HEK293T (cell line): ENCODE measurements around the gene ITGB3.

ENCODE experiments used
- BHLHE40 ChIP-seq: fragments of 450-650 bp; IDR thresholded peaks from 2 replicates; pipeline ENCODE4 v1.6.1; 2016; ENCODE audit warnings: mild to moderate bottlenecking, moderate library complexity, borderline replicate concordance
- CTBP1 ChIP-seq: fragments of 450-650 bp; IDR thresholded peaks from 2 replicates; pipeline ENCODE4 v1.6.1; 2016; ENCODE audit warnings: borderline replicate concordance
- ELF4 ChIP-seq: fragments of 450-650 bp; IDR thresholded peaks from 2 replicates; pipeline ENCODE4 v1.6.1; 2017; ENCODE audit warnings: antibody characterized with exemption
- FOXA1 ChIP-seq: fragments of 450-650 bp; IDR thresholded peaks from 2 replicates; pipeline ENCODE4 v1.6.1; 2016; ENCODE audit warnings: mild to moderate bottlenecking
- FOXK2 ChIP-seq: fragments of 450-650 bp; IDR thresholded peaks from 2 replicates; pipeline ENCODE4 v1.6.1; 2016; ENCODE audit warnings: mild to moderate bottlenecking
- FOXM1 ChIP-seq: fragments of 450-650 bp; IDR thresholded peaks from 2 replicates; pipeline ENCODE4 v1.6.1; 2017; ENCODE audit warnings: mild to moderate bottlenecking, borderline replicate concordance
- LEF1 ChIP-seq: fragments of 450-650 bp; IDR thresholded peaks from 2 replicates; pipeline ENCODE4 v1.6.1; 2017; ENCODE audit warnings: mild to moderate bottlenecking, borderline replicate concordance
- PKNOX1 ChIP-seq: fragments of 450-650 bp; IDR thresholded peaks from 2 replicates; pipeline ENCODE4 v1.6.1; 2016
- SP1 ChIP-seq: fragments of 450-650 bp; IDR thresholded peaks from 2 replicates; pipeline ENCODE4 v1.6.1; 2017
- TARDBP ChIP-seq: fragments of 450-650 bp; IDR thresholded peaks from 2 replicates; pipeline ENCODE4 v1.6.1; 2016
- ZNF384 ChIP-seq: fragments of 450-650 bp; IDR thresholded peaks from 2 replicates; pipeline ENCODE4 v1.6.1; 2016

- TF ChIP-seq FOXM1 = no peak
- TF ChIP-seq SP1 = no peak
- no peak for TF ChIP-seq ELF4
- no peak for TF ChIP-seq BHLHE40
- TF ChIP-seq ZNF384 = no peak
- TF ChIP-seq LEF1 = no peak
- TF ChIP-seq PKNOX1 = no peak
- no peak for TF ChIP-seq TARDBP
- TF ChIP-seq FOXA1 = no peak
- no peak for TF ChIP-seq CTBP1
- no peak for TF ChIP-seq FOXK2
Measured at GRCh38 chr17:47310186-47310733, 56.6 kb downstream of the ITGB3 start.
